Left cardiac atrium (tissue), 4 donors: Measurements from ENCODE around the gene HYAL1. TPM values are rescaled to one million over a fixed set of nuclear protein-coding genes. Genes with fewer than 3 reads are reported as not detected.

Source experiments
- ATAC-seq, 2 donors: fragments of 200-7000 bp; cut with Tn5 transposase; one replicate each; pipeline ENCODE4 v1.9.1; 2020; ENCODE audit warnings: mild to moderate bottlenecking in 2 of 2, moderate library complexity in 2 of 2
- DNase-seq: peaks from one replicate; pipeline ENCODE4 v3.0.0-alpha.2; 2020
- intact Hi-C, 2 donors: fragments of 100-400 bp; cut with DNase I; formaldehyde crosslinking; loops; one replicate each; pipeline versions ENCODE4 v1.14.1 to v1.15.1; 2022 to 2023
- total RNA-seq, 2 donors: library from RNA; stranded (reverse); fragmentation: NEBNext Ultra II Directional; extraction: Animal tissue kit (Norgen Biotek cat#: 25700); gene quantifications; one replicate each; pipeline ENCODE4 v1.2.1, GENCODE V29; 2021
- donor health status: DM: no; HTN: yes; CAD: no.
- donor health status: DM: no; HTN: yes; CAD: no; lungs with severe emphysema.
- donor health status: DM: yes; HTN: yes; CAD: no.
- donor health status: Dilated cardiomyopathy.

Gene HYAL1
- total RNA-seq, 2 donors from 2014 or later, result 24.6 to 26.6 TPM

DNA sequence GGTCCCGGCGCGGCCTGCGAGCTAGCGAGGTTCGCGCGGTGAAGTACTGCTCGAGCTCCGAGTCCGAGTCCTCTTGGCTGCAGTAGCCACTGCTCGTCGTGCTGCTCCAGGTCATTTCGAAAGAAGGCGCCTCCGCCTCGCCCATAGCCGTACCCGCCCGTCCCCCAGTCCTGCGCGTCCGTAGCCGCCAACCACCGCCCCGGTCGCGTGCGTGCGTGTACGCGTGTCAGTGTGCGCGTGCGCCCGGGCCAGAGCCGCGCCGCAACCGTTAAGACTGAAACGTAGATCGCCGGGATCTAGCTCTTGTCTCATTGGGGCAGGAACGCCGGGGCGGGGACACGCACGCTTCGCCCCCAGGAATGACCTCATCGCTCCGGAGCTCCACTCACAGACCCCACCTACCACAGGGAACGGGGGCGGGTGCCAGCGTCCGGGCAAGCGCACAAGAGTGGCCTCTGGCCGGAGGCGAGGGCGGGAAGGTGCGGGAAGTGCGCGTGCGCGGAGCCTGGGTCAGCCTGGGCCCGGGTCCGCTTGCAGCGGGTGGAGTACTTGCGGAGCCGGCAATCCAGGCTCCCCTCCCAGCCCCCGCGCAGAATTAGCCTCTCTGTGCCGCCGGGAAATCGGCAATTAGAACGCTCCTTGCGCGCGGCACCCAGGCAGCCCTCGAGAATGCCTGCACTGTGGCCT is 33.9 kb upstream of the HYAL1 start:
- ATAC-seq, result peak; percentile 88 to 89
- intact Hi-C loops, result no loop called here

GRCh38 chr3:50336452-50337174 is 33.2 kb upstream of the HYAL1 start:
- intact Hi-C loops, result no loop called here
- no peak for DNase-seq
- ATAC-seq, result peak in 1 of 2 donors; percentile 35

More for the DNA sequence above, 33.9 kb upstream of the HYAL1 start:
- DNase-seq, result peak; percentile 100

- DNase-seq, result no peak
- ATAC-seq, result no peak
- intact Hi-C loops, result no loop called here
These were observed 31.1 kb upstream of the HYAL1 start for GRCh38 chr3:50334339-50335075.

DNA sequence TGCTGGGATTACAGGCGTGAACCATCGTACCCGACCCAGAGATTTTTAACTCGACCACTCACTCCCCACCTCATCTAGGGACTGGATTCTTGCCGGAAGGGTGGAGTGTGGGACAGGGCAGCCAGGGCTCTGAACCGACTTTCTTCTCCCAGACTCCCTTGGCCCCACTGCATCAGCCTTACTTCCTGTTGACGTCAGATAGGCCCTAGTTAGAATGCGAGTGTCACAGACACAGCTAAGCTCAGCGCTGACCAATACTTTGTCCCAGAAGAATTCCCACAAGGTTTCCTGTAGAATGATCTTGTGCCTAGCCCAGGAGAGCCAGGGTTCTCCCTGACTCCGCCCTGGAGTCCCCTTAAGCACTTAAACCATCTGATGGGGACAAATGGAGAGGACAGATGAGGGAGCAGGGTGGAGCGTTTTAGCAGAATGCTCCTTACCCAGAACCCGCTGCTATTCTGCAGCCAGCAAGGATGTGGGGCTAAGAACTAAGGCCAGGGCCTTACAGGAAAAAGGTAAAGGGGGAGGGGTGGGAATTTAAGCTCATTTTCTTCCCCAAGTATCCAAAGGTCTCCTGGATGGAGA is 30.5 kb upstream of the HYAL1 start:
- intact Hi-C loops, result no loop called here
- DNase-seq (peak; percentile 80), ATAC-seq (peak in 1 of 2 donors; percentile 12)

DNA sequence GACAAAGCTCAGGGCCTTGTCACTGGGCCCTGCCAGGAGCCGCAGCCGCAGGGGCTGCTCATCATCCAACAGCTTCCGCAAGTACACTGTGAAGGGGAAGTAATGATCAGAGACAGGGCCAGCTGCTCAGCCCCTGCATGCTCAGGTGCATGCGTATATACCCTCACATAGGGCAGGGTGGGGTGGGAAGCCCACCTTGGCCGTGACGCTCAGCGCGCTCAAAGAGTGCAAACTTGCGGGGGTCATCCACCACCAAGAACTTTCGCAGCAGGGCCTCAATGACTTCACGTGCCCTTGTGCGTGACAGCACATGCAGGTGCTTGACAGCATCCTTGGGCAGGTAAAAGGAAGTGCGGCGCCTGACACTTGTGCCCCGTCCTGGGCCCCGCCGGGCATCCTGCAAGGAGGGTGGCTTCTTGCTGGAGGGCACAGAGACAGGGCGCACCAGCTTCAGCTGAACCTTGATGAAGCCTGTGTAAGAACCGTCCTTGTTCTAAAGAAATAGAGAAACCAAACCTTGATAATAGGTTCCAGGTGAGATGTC is 28.1 kb upstream of the HYAL1 start:
- DNase-seq, result no peak
- ATAC-seq, result no peak
- intact Hi-C loops, result no loop called here

- no peak for DNase-seq
- intact Hi-C loops, result no loop called here
These were observed 27.0 kb upstream of the HYAL1 start for GRCh38 chr3:50330330-50330729.

GRCh38 chr3:50327943-50328691 is 24.7 kb upstream of the HYAL1 start, which contains the start of gene TUSC2:
TSS of gene TUSC2 (minus strand) at chr3:50328223. CDS start at chr3:50328099, 124 bp downstream.
- peak; percentile 84 to 93 for ATAC-seq
- peak; percentile 98 for DNase-seq
- intact Hi-C loops, result loop anchor here in 1 of 2 donors (5.0 to 10.0 kb wide), 2 partner anchors 56 to 93 kb away; partner anchors contain the start of gene GNAI2

More at GRCh38 chr3:50330330-50330729, 27.0 kb upstream of the HYAL1 start:
- no peak for ATAC-seq

GRCh38 chr3:50327129-50327528 is 23.8 kb upstream of the HYAL1 start:
- ATAC-seq, result no peak
- intact Hi-C loops, result loop anchor here in 1 of 2 donors (5.0 to 10.0 kb wide), 2 partner anchors 55 to 92 kb away; partner anchors contain the start of gene GNAI2
- DNase-seq, result no peak

- intact Hi-C loops, result loop anchor here in 1 of 2 donors (5.0 to 10.0 kb wide), 2 partner anchors 54 to 91 kb away; partner anchors contain the start of gene GNAI2
- no peak for ATAC-seq
- DNase-seq, result no peak
These were observed 22.8 kb upstream of the HYAL1 start for GRCh38 chr3:50326182-50326541.

- intact Hi-C loops, result loop anchor here in 1 of 2 donors (5.0 to 10.0 kb wide), 2 partner anchors 53 to 91 kb away; partner anchors contain the start of gene GNAI2
- DNase-seq (no peak), ATAC-seq (no peak)
These were observed 22.3 kb upstream of the HYAL1 start for GRCh38 chr3:50325497-50326181.

GRCh38 chr3:50325113-50325480 is 21.7 kb upstream of the HYAL1 start:
- no peak for ATAC-seq
- intact Hi-C loops, result loop anchor here in 1 of 2 donors (5.0 to 10.0 kb wide), 2 partner anchors 53 to 90 kb away; partner anchors contain the start of gene GNAI2
- DNase-seq, result no peak

DNA sequence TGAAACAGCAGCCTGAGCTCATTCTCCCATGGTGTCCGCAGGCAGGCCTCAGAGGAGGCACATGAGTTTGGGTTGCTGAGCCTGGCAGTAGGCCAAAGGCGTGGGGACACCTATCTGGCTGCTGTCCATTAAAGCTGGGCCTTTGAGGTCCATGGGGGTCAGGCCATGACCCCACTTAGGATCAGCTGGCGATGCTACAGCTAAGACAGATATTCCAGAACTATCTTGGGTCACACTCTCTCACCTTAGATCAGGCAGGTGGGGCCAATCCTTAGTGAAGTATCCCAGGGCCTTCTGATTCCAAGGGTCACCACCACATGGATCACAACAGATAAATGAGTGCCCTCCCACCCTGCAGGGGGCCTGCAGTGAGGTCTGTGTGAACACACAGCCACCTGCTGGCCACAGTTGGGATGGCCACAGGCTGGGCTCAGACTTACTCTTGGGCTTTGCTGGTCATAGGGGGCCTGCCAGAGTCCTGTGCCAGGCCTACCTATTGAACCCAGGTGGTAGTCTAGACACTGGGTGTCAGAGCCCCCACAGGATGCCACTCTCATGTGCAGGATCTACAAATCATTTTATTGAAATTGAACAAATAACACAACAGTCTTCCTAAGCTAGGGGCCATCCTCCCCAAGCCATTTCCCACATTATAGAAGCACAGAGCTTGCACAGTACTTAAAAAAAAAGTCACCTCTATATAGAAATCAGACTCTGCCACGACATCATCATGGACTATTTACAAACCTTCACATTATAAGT is 21.2 kb upstream of the HYAL1 start:
- intact Hi-C loops, result loop anchor here in 1 of 2 donors (5.0 to 10.0 kb wide), 2 partner anchors 52 to 90 kb away; partner anchors contain the start of gene GNAI2
- ATAC-seq (peak in 1 of 2 donors; percentile 10), DNase-seq (peak; percentile 86)

DNA sequence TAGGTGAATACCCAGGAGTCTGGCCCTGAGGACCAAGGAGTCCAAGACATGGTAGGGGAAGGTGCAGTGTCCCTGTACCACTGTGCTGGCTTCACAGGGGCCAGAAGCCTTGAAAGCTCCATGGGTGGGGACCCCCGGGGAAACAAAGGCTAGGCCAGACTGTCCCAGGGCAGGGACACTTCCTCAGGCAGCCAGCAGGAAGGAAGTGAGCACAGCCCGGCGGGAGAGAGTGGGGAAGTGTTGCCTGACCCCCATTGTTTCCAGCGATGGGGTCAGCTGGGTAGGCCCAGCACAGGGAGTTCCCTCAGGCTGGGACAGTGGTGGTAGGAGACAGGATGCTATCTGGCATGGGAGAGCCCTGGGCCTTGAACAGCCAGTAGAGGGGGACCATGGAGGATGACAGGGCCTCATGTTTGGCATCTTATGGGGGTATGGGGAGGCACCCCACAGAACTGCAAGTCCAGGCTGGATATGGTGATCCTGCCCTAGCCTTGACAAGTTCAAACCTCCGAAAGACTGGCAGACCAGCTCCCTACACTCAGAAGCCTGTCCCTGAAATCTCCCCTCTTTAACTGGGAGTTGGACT is 20.3 kb upstream of the HYAL1 start:
- ATAC-seq, result peak in 1 of 2 donors; percentile 12
- DNase-seq, result peak; percentile 85
- intact Hi-C loops, result loop anchor here in 1 of 2 donors (10.0 kb wide), 1 partner anchor 89 kb away; the partner anchor contains the start of gene GNAI2

- DNase-seq, result peak; percentile 66
These were observed 19.8 kb upstream of the HYAL1 start for GRCh38 chr3:50323092-50323600.

DNA sequence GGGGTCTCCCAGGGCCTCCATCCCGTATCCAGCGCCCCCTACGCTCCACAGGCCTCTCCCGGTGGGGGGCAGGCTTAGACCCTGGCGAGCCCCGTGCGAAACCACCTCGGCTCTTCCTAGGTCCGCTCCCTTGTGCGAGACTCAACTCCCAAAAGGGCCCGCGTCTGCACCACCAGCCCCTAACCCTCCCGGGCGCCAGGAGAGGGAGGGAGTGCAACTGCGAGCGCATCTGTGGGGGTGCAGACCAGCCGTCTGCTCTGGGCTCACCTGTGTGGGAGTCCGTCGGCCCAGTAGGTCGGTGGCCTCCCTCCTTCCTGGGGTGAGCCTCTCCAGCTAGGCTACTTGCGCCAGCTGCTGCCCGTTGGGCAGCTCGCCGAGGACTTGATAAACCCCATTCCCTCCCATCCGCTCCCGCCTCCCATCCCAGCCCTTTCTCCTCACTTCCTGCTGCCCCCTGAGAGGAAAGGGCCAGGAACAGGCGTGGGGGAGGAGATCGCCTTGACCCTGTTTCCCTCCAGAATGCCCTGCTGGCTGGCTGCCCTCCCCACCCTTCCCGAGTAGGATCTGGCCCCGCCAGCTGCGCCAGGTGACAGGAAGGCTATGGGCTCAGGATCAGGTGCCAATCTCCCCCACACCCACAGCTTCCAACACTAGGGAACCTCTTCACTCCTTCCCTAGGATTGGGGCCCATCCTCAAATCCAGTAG is 19.2 kb upstream of the HYAL1 start, which contains the start of gene HYAL2:
TSS of gene HYAL2 (minus strand) at position 360 of the 706 bp plus-strand sequence. CDS start 2,256 bp downstream, outside the sequence.
- intact Hi-C loops, result loop anchor here in 1 of 2 donors (10.0 kb wide), 1 partner anchor 88 kb away; the partner anchor contains the start of gene GNAI2
- ATAC-seq (peak; percentile 4 to 12), DNase-seq (peak; percentile 88)

More at GRCh38 chr3:50323092-50323600, 19.8 kb upstream of the HYAL1 start:
- peak in 1 of 2 donors; percentile 1 for ATAC-seq
- intact Hi-C loops, result loop anchor here in 1 of 2 donors (10.0 kb wide), 1 partner anchor 88 kb away; the partner anchor contains the start of gene GNAI2
